OCI-LY7 (cell line): ENCODE data around the gene ATP9A.

Experiments used
- EZH2phosphoT487 ChIP-seq: fragments of 200-600 bp; sonication (generic); IDR thresholded peaks from 2 replicates; pipeline ENCODE4 v1.6.1; 2018; ENCODE audit warnings: low read depth, borderline replicate concordance, mild to moderate bottlenecking, mixed run types, antibody characterized with exemption, low read length, moderate library complexity, mixed read lengths
- TF ChIP-seq, protein P1 (sequence below): fragments of 200-600 bp; sonication (generic); conservative IDR thresholded peaks from 2 replicates; pipeline ENCODE4 v1.5.1; 2014; ENCODE audit warnings: mild to moderate bottlenecking, antibody characterized with exemption, low read length, moderate library complexity, mixed read lengths

DNA sequence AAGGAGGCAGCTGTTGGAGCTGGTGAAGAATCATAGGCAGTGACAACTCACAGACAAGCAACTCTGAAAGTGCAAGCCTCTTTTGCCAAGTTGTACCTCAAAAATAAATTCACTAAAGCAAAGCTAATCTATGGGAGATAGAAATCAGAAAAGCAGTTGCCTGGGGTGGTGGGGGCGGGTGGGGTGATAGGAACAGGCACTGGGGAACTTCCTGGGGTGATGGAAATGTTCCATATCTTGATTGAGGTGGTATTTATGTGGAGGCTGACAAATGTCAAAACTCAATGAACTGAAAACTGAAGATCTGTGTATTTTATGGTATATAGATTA is 52.4 kb downstream of the ATP9A start:
- TF ChIP-seq, protein P1, sequence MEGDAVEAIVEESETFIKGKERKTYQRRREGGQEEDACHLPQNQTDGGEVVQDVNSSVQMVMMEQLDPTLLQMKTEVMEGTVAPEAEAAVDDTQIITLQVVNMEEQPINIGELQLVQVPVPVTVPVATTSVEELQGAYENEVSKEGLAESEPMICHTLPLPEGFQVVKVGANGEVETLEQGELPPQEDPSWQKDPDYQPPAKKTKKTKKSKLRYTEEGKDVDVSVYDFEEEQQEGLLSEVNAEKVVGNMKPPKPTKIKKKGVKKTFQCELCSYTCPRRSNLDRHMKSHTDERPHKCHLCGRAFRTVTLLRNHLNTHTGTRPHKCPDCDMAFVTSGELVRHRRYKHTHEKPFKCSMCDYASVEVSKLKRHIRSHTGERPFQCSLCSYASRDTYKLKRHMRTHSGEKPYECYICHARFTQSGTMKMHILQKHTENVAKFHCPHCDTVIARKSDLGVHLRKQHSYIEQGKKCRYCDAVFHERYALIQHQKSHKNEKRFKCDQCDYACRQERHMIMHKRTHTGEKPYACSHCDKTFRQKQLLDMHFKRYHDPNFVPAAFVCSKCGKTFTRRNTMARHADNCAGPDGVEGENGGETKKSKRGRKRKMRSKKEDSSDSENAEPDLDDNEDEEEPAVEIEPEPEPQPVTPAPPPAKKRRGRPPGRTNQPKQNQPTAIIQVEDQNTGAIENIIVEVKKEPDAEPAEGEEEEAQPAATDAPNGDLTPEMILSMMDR, result no peak
- TF ChIP-seq EZH2phosphoT487, result no peak
